22Rv1 (cell line): ENCODE results near the gene HTT.

Experiments
- CTCF ChIP-seq: fragments of 450-650 bp; IDR thresholded peaks from 2 replicates; pipeline ENCODE4 v1.5.1; 2017; ENCODE audit warnings: mild to moderate bottlenecking
- ZFX ChIP-seq: fragments of 450-650 bp; IDR thresholded peaks from 2 replicates; pipeline ENCODE4 v1.6.1; 2017; ENCODE audit warnings: antibody characterized with exemption, borderline replicate concordance

- TF ChIP-seq CTCF (peak; percentile 31; the same call in 1 of the 2 replicates), ZFX (no peak)
These were observed 62.0 kb downstream of the HTT start for GRCh38 chr4:3136454-3136853.
